Measurements from ENCODE around the gene SCUBE1. TPM values are rescaled to one million over a fixed set of nuclear protein-coding genes. Genes with fewer than 3 reads are reported as not detected.

The SCUBE1 gene
- total RNA-seq, 1 experiment from 2014 or later, result 3.9 TPM

GRCh38 chr22:43177479-43177878, 165.7 kb downstream of the SCUBE1 start:
- no peaks in the 10 kb centered on the region for H4K20me1 ChIP-seq (ENCODE audit: insufficient read depth)
- ATAC-seq (no peak), DNase-seq (ENCODE audit: low read depth, low spot score) (no peak)
- peaks cover 29 to 74% of the 10 kb centered on the region in 2 experiments for H3K36me3 ChIP-seq (ENCODE audit: control insufficient read depth in 1 of 2, insufficient read depth in 2 of 2, low read length in 2 of 2)
- no TSS peak for BruUV-seq (replicated peaks)
- H3K27me3 ChIP-seq (ENCODE audit: insufficient read depth, low read length), result no peaks in the 10 kb centered on the region
- no peak overlapping the region for H3K9ac ChIP-seq (ENCODE audit: low read length)
- H3K27ac ChIP-seq (ENCODE audit: low read depth, low read length), result no peak overlapping the region
- ChIA-PET RAD21 (ENCODE audit: low non-redundant PET in 1 of 2, low total read pairs in 2 of 2, uncharacterized antibody in 2 of 2, unreplicated experiment in 2 of 2) (no interaction called here), POLR2A (no interaction called here), CTCF (no interaction called here)
- H3K9me3 ChIP-seq (ENCODE audit: control insufficient read depth in 1 of 2, insufficient read depth in 1 of 2, low read depth in 1 of 2, low read length in 2 of 2), result no peaks in the 10 kb centered on the region
- H3K9me2 ChIP-seq (ENCODE audit: insufficient read depth), result no peaks in the 10 kb centered on the region
- H3K4me1 ChIP-seq (ENCODE audit: control insufficient read depth in 1 of 2, insufficient read depth in 2 of 2, low read length in 2 of 2), result no peaks in the 10 kb centered on the region
- H2AFZ ChIP-seq (ENCODE audit: low read depth, low read length, poor library complexity, severe bottlenecking), result no peak overlapping the region
- no peak overlapping the region for H3K4me3 ChIP-seq (replicated peaks in 1 of 2; ENCODE audit: low read depth in 1 of 2, low read length in 2 of 2)
- H3K4me2 ChIP-seq (ENCODE audit: low read length), result no peak overlapping the region
- H3K79me2 ChIP-seq (ENCODE audit: insufficient read depth, low read length), result peaks cover 17% of the 10 kb centered on the region; the same call in 1 of the 2 replicates
- TF ChIP-seq ZNF274 (IDR thresholded peaks at IDR 0.05; ENCODE audit: low read depth, low read length) (no peak), FOSL1 (IDR thresholded peaks at IDR 0.05; ENCODE audit: low read depth) (no peak), CEBPB (IDR thresholded peaks at IDR 0.05; ENCODE audit: low read depth) (no peak), SIN3A (IDR thresholded peaks at IDR 0.05; ENCODE audit: low read depth) (no peak), REST (IDR thresholded peaks at IDR 0.05; ENCODE audit: low read depth) (no peak), POLR2AphosphoS5 (IDR thresholded peaks at IDR 0.05; ENCODE audit: low read depth, low read length) (no peak)
- intact Hi-C loops (cut with micrococcal nuclease), result no loop called here

- Histone ChIP-seq H3K79me2 (ENCODE audit: insufficient read depth, low read length) (0 out of 2 replicates have a peak, but pooled peaks cover 3% of the 10 kb centered on the region), H3K9ac (ENCODE audit: low read length) (no peak overlapping the region), H3K4me2 (ENCODE audit: low read length) (no peak overlapping the region), H3K36me3 (ENCODE audit: control insufficient read depth in 1 of 2, insufficient read depth in 2 of 2, low read length in 2 of 2) (peaks cover 28 to 71% of the 10 kb centered on the region in 2 experiments), H3K9me2 (ENCODE audit: insufficient read depth) (no peaks in the 10 kb centered on the region), H3K4me3 (replicated peaks in 1 of 2; ENCODE audit: low read depth in 1 of 2, low read length in 2 of 2) (no peak overlapping the region), H2AFZ (ENCODE audit: low read depth, low read length, poor library complexity, severe bottlenecking) (no peak overlapping the region), H3K9me3 (ENCODE audit: control insufficient read depth in 1 of 2, insufficient read depth in 1 of 2, low read depth in 1 of 2, low read length in 2 of 2) (no peaks in the 10 kb centered on the region), H4K20me1 (ENCODE audit: insufficient read depth) (no peaks in the 10 kb centered on the region), H3K27me3 (ENCODE audit: insufficient read depth, low read length) (no peaks in the 10 kb centered on the region), H3K4me1 (ENCODE audit: control insufficient read depth in 1 of 2, insufficient read depth in 2 of 2, low read length in 2 of 2) (no peaks in the 10 kb centered on the region), H3K27ac (ENCODE audit: low read depth, low read length) (no peak overlapping the region)
- ChIA-PET POLR2A (no interaction called here), RAD21 (ENCODE audit: low non-redundant PET in 1 of 2, low total read pairs in 2 of 2, uncharacterized antibody in 2 of 2, unreplicated experiment in 2 of 2) (no interaction called here), CTCF (no interaction called here)
- BruUV-seq (replicated peaks), result no TSS peak
- DNase-seq (ENCODE audit: low read depth, low spot score) (no peak), ATAC-seq (no peak)
- intact Hi-C loops (cut with micrococcal nuclease), result no loop called here
- TF ChIP-seq POLR2A (IDR thresholded peaks at IDR 0.05; ENCODE audit: borderline replicate concordance, extremely low read depth, insufficient read depth, insufficient read length) (no peak), EZH2 (IDR thresholded peaks at IDR 0.05) (no peak), EGR1 (IDR thresholded peaks at IDR 0.05; ENCODE audit: low read depth) (no peak), MAX (IDR thresholded peaks at IDR 0.05) (no peak), ZFX (IDR thresholded peaks at IDR 0.05) (no peak)
Measured at GRCh38 chr22:43176090-43176489, 167.1 kb downstream of the SCUBE1 start.

All from HCT116 (cell line).